ENCODE results near the gene LCNL1. TPM values are rescaled to one million over a fixed set of nuclear protein-coding genes. Genes with fewer than 3 reads are reported as not detected.
A peak's percentile ranks its signal among the peaks of the same experiment; 100 is the strongest.

The LCNL1 gene
- total RNA-seq, 1 donor from 2014 or later, result 1.9 TPM

DNA sequence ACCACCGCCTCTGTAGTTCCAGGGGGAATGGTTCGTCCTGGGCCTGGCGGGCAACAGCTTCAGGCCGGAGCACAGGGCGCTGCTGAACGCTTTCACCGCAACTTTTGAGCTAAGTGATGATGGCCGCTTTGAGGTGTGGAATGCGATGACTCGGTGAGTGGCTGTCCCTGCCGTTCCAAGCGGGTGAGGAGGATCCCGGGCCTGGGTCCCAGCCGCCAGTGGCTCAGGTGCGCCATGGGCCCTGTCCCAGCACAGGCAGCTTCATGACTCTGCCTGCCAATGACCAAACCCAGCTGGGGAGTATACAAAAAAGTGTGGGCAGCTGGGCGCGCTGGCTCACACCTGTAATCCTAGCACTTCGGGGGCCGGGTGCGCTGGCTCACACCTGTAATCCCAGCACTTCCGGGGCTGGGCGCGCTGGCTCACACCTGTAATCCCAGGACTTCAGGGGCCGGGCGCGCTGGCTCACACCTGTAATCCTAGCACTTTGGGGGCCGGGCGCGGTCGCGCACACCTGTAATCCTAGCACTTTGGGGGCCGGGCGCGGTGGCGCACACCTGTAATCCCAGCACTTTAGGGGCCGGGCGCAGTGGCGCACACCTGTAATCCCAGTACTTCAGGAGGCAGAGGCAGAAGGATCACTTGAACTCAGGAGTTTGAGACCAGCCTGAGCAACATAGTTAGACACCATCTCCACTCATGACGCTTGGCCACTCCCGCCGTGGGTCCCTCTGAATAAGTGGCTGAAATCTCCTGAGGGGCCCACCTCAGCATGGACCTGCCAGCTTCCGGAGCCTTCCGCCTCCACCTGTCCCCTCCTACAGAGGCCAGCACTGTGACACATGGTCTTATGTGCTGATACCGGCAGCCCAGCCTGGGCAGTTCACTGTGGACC, 29.7 kb upstream of the LCNL1 start:
- intact Hi-C loops (cut with DNase I), result no loop called here
- ATAC-seq, result no peak
- TF ChIP-seq CTCF (IDR thresholded peaks at IDR 0.05), result no peak
- Histone ChIP-seq H3K27ac (no peak overlapping the region), H3K9me3 (no peaks in the 10 kb centered on the region), H3K4me3 (no peak overlapping the region), H3K4me1 (peaks cover 22% of the 10 kb centered on the region), H3K27me3 (ENCODE audit: low read depth) (no peaks in the 10 kb centered on the region), H3K36me3 (no peaks in the 10 kb centered on the region)
- peak; percentile 35 for DNase-seq

DNA sequence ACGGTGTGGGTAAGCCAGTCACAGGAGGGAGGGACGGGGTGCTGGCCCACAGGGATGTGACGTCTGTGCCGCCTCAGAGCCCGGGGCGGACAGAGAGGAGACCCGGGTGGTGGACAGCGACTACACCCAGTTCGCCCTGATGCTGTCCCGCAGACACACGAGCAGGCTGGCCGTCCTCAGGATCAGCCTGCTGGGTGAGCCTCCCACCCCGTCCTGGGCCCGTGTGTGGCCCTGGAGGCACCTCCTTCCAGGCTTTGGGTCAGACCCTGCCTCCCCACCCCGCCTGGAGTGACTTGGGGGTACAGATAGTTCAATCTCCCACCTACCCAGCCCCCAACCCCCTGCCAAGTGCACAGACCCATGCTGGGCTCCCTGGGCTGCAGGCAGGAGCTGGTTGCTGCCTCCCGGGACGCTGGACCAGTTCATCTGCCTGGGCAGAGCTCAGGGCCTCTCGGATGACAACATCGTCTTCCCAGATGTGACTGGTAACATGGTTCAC, 29.0 kb upstream of the LCNL1 start:
- Histone ChIP-seq H3K36me3 (no peaks in the 10 kb centered on the region), H3K4me1 (peaks cover 15% of the 10 kb centered on the region), H3K27ac (no peak overlapping the region), H3K27me3 (ENCODE audit: low read depth) (no peaks in the 10 kb centered on the region), H3K9me3 (no peaks in the 10 kb centered on the region), H3K4me3 (no peak overlapping the region)
- DNase-seq, result peak; percentile 47
- intact Hi-C loops (cut with DNase I), result no loop called here
- TF ChIP-seq CTCF (IDR thresholded peaks at IDR 0.05), result no peak
- no peak for ATAC-seq

DNA sequence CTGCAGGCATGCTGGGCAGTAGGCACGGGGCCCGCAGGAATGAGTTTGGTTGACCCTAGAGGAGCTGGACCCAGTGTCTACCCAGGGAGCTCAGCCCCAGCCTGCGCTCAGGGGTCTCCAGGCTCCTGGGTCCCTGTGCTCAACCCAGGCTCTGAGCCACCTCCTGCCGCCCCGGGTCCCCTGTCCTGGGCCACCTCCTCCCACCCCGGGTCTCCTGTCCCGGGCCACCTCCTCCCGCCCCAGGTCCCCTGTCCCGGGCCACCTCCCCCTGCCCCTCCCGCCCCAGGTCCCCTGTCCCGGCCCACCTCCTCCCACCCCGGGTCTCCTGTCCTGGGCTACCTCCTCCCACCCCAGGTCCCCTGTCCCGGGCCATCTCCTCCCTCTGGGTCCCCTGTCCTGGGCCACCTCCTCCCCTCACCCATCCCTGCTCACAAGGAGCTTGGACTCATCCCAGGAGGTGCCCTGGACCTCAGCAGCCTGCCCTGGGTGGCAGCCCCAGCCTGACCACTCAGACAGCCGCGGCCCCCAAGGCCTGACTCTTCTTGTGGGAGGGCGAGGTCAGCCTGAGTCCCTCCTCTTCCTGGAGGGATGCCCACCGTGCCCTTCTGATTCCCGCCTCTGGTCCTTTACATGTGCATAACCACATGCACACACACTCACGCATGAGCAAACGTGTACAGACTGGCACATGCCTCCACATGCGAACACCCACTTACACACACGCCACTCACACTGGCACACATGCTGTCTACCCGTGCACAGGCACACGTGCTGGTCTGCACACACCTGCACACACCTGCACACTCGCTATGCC, 28.3 kb upstream of the LCNL1 start:
- no peaks in the 10 kb centered on the region for H3K9me3 ChIP-seq
- H3K27me3 ChIP-seq (ENCODE audit: low read depth), result no peaks in the 10 kb centered on the region
- no peak overlapping the region for H3K27ac ChIP-seq
- peaks cover 9% of the 10 kb centered on the region for H3K4me1 ChIP-seq
- TF ChIP-seq CTCF (IDR thresholded peaks at IDR 0.05), result no peak
- H3K36me3 ChIP-seq, result no peaks in the 10 kb centered on the region
- no peak overlapping the region for H3K4me3 ChIP-seq
- intact Hi-C loops (cut with DNase I), result no loop called here
- DNase-seq (peak; percentile 45), ATAC-seq (no peak)

DNA sequence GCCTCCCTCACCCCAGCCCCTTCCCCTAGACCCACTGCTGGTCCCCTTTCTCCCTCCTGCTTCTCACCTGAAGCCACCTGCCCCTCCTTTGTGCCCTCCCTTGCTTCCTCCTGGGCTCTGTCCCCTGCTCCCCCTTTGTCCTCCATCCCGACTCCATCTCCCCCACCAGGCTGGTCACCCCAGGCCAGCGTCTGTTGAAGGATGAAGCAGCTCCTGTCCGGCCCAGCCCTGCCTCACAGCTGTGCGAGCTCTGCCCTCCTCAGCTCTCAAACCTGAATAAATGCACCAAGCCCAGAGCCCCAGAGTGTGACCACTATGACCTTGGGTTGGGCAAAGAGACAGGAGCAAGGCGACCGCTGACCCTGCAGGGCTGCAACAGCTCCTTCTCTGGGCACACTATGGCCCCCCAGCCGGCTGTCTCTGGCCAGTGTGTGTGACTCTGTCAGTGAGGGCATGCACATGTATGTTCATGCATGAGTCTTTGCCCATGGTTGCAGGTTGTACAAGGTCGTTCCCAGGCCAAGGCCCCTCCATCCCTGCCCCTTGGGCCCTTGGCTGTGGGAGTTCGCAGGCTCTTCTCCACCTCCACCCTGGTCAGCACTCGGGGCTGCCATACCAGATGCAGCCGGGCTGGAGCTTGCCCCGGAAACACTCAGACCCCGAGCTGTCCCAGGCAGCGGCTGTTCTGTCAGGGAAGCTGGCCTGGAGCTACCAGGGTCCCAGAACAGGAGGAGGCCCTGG, 27.4 kb upstream of the LCNL1 start:
- ATAC-seq (no peak), DNase-seq (peak; percentile 40)
- TF ChIP-seq CTCF (IDR thresholded peaks at IDR 0.05), result no peak
- intact Hi-C loops (cut with DNase I), result no loop called here
- H3K9me3 ChIP-seq, result no peaks in the 10 kb centered on the region
- no peaks in the 10 kb centered on the region for H3K27me3 ChIP-seq (ENCODE audit: low read depth)
- H3K4me3 ChIP-seq, result no peak overlapping the region
- H3K4me1 ChIP-seq, result peaks cover 4% of the 10 kb centered on the region
- no peak overlapping the region for H3K27ac ChIP-seq
- no peaks in the 10 kb centered on the region for H3K36me3 ChIP-seq

- Histone ChIP-seq H3K4me1 (no peaks in the 10 kb centered on the region), H3K4me3 (no peak overlapping the region), H3K36me3 (no peaks in the 10 kb centered on the region), H3K9me3 (no peaks in the 10 kb centered on the region), H3K27ac (no peak overlapping the region), H3K27me3 (ENCODE audit: low read depth) (no peaks in the 10 kb centered on the region)
- no peak for ATAC-seq
- no peak for DNase-seq
- TF ChIP-seq CTCF (IDR thresholded peaks at IDR 0.05), result no peak
- intact Hi-C loops (cut with DNase I), result no loop called here
Measured at GRCh38 chr9:136955943-136956335, 26.9 kb upstream of the LCNL1 start.

All from lower lobe of right lung (tissue), 2 donors.